OCI-LY7 (cell line): ENCODE measurements around the gene C2CD4C.
"Not testable (repeated sequence)": the region's sequence is repeated elsewhere in the genome, so short reads cannot be mapped to it uniquely, and the experiment has no call there.

Experiments
- CTCF ChIP-seq: fragments of 200-600 bp; sonication (generic); conservative IDR thresholded peaks from 2 replicates; pipeline ENCODE4 v1.5.1; 2014; ENCODE audit warnings: mild to moderate bottlenecking, antibody characterized with exemption, low read length, moderate library complexity, mixed read lengths
- EZH2phosphoT487 ChIP-seq: fragments of 200-600 bp; sonication (generic); IDR thresholded peaks from 2 replicates; pipeline ENCODE4 v1.6.1; 2018; ENCODE audit warnings: low read depth, borderline replicate concordance, mild to moderate bottlenecking, mixed run types, antibody characterized with exemption, low read length, moderate library complexity, mixed read lengths

GRCh38 chr19:382578-382977 is 26.4 kb downstream of the C2CD4C start:
- not testable (repeated sequence) for TF ChIP-seq CTCF, EZH2phosphoT487
